ENCODE measurements around the gene NEUROD6.

Gene NEUROD6

DNA sequence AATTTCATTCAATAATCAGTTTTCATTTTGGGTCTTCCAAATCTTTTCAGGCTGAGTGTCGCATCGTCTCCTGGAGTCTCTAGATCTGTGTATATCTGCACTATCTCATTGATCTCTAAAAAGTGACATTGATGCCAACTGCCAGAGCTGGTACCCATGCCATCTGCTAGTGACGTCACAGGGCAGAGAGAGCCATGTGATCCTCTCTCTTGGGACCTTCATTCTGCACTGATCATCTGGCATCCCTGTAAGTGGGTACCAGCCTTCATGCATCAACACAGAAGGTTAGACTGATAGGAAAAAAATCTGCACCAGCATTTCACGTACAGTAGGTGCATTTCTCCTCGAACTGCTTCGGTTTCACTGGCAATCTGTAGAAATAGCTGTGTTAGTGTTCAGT, at the start of gene NEUROD6:
TSS of gene NEUROD6 (minus strand) at position 124 of the 400 bp plus-strand sequence. CDS start 1,458 bp downstream, outside the sequence.
- DNase-seq: no peak

DNA sequence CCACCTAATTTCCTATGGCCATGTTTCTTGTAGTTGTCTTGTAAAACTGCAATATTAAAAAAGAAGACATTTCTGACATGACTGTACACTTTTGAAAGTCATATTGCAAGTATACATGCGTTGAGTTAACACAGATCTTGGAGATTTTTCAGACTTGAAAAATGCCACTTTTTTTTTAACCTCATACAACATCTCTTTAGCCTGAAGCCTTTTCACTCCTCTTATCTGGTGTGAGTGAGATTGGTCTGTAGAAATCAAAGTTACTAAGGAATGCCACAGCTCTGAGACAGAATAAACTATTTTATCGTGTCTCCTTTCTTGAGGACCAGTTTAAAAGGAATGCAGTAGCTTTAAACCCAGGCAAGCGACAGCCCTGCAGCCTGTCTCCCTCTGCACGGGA, 43.9 kb upstream of the NEUROD6 start:
- DNase-seq: no peak

DNA sequence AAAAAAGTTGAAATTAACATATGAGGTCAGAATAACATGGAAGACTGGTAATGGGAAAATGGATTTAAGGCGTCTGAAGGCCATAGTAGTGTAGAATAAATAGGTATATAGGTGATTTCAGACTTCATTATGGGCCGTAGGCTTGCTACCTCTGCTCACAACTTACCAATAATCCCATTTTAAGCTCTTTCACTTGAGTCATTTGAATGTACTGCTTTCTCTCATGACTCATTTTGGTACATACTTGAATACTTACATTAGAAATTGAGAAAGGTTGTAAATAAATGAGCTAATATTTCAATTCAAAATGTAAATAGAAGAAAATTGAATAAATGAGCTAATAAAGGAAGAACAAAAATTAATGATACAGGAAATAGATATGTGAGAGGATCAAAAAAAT, 42.2 kb upstream of the NEUROD6 start:
- no peak for DNase-seq

DNA sequence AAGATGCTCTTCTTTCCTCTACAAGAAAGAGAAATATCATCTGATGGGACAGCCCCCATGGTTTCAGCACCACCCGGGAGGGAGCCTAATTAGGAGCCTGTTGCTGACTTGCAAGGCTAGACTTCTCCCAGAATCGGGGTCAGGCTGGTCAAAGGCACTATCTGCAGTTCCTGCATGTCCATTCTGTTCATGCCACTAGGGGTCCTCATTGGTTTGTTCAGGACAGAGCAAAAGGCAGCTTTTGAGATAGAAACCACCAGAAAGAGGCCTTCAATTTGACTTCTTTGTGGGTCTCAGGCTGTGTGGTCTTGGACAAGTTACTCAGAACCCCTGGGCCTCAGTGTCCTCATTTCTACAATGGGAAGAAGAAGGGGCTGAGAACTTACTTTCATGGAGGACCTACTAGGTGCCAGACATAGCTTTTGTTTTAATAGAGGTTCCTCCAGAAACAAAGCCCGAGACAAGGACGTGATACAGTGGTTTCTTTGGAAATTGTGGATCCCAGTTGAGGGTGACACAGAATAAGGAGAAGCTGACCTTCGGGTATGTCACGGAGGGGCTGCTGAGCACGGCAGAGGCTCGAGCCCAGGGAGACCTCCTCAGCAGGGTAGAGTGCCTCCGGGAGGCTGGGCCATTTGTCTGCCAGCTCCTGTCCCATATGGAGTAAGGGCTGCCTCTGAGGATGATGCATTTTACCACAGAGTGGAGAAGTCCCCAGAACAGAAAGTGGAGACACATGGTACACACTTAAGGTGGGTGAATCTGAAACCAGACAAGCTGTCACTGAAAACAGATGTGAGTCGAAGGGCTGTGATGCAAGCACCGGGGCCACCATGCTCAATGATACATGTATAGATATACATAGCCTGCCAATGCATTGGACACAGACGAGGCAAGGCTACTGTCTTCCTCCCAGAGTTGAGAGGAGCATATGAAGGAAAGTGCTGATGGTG, 33.1 kb upstream of the NEUROD6 start:
- DNase-seq: no peak

DNA sequence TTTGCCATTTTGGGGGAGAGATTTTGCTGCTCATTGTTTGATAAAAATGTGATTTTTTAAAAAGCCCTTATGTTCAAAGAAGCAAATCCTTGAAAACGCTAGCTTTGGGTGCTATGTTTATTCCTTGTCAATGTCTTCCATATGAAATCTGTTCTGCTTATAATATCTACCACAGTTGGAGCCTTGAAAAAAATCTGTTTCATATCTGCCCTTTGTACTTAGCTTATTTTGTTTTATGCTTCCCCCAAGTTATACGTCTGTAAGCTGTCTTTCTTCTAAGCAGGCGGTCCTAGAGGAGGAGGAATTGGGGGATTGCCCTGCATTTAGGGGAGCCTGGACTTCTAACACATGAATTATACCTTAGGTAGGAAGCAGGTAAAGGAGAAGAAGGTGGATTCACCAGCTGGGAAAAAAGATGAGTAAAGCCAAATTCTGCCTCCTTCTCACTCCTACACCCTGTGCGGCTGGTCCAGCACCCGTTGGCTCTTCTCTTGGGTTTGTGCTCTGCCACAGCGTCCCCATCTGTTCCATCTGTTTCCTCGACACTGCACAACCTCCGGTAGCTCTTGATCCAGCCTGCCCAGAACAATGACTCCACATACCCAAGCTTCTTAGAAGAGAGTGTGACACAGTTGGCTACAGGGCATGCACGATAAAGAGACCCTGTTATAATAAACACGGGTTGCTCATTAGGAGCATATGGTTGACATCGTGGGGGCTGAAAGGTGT, 31.9 kb upstream of the NEUROD6 start:
- no peak for DNase-seq

DNA sequence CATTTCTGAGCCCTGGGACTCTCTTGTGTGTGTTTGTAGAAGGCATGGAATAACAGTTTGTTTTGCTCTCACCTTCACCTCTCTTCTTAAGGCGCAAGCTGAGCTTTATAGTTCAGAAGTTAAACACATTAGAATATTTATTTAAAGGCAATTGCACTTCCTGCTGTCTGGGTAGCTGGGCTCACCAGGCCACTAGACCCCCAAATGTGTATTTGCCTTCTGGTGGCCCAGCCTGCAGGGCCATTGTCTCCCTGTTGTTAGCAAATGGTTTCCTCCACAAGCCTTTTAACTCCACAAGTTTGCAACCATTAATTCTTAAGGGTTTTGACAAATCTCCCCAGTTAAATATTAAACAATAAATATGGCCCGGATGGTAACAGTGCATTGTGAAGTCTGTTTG, 31.1 kb upstream of the NEUROD6 start:
- no peak for DNase-seq

DNA sequence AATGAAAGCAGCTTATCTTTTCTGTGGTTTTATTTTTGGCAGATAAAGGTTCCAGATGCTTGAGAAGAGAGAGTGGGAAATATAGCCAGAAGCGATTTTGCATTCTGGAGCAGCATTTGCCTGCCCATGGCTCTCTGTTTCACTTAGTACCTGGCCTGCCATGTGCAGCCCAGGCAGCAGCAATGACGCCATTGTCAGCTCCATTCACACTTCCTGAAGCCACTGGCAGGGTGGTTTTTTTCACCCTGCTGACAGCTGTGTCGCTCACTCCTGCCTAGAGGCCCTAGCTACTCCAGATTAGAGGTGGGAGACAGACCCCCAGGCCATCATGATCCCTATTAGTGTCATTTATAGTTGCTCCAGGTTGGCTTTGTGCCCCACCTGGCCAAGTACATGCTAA, 30.1 kb upstream of the NEUROD6 start:
- DNase-seq: no peak

DNA sequence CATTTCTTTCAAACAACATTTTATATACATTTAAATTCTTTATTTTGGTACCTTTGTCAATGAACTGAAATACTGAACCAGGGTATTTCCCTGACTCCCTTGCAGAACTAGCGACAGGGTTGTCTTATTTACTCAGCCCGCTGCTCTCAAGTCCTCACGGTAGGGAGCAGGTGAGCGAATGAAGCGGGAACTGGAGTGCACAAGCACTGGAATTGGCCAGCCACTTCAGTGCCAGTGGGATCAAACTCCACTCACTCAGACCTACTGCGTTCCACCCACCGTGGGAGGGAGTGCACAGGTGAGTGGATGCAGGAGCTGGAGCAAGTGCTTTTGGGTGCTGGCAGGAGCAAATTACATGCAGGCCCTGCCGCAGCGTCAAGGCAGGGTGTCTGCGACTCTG, 28.1 kb upstream of the NEUROD6 start:
- DNase-seq: no peak

DNA sequence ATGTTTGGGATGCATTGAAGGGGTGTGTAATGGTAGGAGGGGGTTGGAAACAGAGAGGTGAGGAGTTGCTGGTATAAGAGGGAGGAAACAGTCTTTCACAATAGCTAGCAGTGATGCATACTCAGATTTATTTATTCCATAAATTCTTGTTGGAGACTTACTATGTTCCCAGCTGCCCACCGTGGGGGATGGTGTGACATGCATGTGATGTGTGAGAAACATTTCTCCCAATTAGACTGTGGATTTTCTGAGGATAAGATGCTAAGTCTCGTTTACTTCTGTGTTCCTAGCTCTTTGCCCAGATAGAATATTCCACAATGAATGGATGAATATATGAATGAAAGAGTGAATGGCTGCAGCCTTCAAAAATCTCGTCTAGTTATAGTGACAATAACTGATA, 23.0 kb upstream of the NEUROD6 start:
- DNase-seq: no peak

DNA sequence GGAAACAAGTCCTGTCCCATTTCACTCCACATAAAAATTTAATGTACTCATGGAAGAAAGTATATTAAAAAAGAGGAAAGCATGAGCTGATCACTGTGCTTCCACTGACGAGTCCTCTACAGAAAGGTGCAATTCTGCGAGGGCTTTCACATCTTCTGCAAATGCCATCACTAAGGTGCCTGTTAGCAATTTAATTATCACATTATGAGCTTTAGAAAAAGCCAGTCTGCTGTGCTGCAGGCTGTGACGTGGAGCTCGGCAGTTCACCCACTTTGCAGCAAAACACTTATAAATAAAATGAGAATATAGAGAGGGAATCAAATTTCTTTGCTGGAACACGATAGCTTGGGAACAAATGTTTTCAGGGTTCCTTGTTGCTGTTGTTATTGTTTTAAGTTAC, 22.5 kb upstream of the NEUROD6 start:
- no peak for DNase-seq

DNA sequence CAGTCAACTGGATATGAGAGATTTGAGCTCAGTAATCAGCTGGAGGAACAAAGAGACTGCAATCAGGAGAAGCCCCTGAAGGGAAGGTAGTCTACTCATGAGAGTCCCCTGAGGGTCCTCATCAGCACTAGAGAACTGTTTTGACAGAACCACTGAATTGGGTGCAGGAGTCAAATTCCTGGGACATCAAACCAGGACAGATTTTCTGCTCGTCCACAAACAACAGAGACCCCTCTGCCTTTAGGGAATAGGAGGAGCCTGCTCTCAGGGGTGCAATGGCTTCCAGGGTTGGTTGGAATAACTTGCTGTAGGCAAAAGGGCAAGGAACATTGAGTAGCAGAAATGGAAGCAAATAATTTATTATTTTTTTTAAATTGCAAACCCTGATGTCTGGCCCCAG, 21.9 kb upstream of the NEUROD6 start:
- DNase-seq: no peak

DNA sequence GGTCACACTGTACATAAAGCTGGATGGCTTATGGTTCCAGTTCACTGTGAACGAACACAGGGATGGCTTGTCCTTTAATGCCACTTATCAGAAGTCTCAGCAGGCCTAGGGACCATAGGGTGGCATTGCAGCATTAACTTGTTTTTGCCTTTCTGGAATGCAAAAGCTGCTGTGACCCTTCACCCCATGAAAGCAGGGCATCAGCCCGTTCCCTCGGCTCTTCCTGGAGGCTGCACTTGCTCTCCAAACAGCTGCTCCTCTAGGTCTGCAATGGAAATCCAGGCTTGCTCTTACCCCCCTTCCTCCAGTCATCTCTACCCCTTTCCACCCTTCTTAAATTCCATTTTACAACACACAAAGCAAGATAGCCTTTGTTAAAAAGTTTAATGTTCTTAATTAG, 17.9 kb upstream of the NEUROD6 start:
- no peak for DNase-seq

DNA sequence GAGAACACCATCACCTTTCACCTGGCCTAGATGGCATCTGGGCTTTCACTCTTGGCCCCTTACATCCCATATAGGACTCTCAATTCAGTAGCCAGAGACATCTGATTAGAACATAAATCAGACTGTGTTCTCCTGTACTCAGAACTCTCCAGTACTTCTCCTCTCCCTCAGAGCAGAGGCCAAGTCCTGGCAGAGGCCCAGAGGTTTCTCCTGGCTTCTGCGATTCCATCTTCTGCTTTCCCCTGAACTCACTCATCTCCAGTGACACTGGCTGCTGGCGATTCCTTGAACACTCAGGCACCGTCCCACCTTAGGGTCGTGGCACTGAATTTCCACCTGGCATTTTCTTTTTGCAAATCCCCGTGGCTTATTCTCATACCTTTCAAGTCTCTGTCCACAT, 4.9 kb upstream of the NEUROD6 start:
- DNase-seq: no peak

DNA sequence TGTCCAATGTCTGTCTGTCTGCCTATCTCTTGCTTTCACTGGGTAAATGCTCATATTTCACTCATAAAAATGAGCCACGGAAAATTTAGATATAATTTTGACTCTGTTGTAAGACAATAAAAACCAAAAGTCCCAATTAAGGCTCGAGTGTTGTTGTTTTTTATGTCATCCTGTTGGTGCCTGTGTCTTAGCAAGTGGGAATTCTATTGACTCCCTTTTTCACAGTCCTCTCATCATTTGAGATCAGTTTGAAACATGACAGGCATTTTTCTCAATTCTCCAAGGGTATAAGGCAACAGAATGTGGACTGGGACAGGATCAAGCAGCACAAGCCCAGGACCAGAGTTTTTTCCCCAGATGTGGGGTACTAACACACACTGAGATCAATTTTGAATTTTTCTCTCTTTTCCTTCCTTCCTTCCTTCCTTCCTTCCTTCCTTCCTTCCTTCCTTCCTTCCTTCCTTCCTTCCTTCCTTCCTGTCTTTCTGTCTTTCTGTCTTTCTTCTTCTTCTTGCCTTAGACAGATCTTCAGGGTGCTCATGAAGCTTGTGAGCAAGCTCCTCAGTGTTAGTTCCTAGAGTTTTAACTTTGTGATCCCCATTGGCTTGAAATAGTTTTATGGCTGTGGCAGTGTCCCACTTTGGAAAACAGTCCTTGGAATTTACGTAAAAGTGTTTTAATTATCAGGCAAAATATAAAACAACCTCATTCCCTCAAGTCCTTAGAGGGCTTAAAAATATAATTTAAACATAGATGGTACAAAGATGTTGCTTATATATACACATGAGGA, 3.2 kb upstream of the NEUROD6 start:
- no peak for DNase-seq

DNA sequence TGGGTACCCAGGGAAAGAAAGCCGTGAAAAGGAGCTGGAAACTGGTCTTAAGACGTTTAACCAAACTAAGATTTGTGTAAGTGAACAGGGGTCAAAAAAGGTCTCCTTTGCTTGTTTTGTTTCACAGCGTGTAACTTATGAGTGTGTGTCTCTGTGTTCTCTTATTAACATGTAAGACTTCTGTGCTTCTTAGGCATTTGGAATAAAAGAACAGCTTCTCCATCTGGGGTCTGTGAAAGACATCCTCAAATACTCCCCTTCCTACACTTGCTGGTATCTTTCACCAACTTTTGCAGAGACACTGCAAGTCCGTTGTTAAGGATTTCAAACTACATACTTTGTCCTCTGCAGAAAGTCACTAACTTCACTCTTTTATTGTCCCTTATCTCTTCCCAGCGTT, 615 bp upstream of the NEUROD6 start:
- no peak for DNase-seq

DNA sequence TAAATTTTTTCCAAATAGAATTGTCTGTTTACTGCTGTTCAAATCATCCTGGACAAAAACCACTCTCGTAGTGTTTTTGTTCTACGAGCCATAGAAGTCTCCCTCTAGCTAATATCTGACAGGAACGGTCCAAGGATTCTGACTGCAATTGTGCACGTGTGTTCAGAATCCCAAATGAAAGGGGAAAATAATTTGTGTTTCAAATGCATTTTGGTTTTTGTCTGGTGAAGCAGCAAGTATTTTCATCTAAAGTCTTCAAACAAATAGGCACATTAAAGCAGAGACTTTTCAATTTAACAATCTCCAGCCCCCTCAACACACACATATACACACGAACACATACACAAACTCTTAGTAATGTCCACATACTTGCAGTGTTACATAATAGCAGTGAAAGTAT, 475 bp downstream of the NEUROD6 start:
- no peak for DNase-seq

DNA sequence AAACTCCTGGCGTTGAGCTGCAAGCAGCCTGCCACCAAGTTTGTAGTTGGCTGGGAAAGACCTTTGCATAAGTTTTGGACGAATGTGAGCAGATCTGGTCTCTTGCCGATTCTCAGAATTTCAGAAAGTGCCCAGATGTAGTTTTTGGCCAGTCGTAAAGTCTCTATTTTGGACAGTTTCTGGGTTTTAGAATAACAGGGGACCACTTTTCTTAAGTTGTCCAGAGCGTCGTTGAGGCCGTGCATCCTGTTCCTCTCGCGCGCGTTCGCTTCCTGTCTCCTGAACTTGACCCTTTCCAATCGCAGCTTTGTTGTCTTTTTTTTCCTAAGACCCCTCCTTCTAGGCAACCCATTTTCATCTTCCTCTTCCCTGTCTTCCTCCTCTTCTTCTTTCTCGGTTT, 1.8 kb downstream of the NEUROD6 start:
- no peak for DNase-seq

DNA sequence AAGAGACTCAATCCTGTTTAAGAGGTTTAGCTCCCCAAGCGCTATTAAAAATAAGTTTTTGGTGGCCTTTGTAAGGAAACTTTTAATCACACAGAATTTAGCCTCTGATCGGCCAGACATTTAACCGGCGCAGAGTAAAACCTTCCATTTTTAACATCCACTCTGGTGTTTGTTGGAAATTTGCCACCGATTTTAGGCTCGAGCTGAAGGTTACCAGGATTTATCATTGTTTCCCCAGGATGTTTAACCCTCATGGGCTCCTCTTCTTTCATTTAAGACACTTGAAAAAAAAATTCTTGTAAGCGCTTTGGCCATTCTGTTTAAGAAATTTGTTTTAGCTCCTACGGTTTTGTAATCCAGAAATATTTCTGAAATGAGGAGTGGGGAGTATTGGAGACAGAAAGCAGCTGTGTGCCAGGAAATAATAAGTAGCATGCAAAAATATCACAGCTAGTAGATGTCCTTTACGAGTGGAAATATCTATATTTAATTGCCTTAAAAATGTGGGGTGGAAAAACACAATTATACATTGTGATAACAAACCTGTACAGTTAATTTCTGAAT, 3.4 kb downstream of the NEUROD6 start:
- no peak for DNase-seq

DNA sequence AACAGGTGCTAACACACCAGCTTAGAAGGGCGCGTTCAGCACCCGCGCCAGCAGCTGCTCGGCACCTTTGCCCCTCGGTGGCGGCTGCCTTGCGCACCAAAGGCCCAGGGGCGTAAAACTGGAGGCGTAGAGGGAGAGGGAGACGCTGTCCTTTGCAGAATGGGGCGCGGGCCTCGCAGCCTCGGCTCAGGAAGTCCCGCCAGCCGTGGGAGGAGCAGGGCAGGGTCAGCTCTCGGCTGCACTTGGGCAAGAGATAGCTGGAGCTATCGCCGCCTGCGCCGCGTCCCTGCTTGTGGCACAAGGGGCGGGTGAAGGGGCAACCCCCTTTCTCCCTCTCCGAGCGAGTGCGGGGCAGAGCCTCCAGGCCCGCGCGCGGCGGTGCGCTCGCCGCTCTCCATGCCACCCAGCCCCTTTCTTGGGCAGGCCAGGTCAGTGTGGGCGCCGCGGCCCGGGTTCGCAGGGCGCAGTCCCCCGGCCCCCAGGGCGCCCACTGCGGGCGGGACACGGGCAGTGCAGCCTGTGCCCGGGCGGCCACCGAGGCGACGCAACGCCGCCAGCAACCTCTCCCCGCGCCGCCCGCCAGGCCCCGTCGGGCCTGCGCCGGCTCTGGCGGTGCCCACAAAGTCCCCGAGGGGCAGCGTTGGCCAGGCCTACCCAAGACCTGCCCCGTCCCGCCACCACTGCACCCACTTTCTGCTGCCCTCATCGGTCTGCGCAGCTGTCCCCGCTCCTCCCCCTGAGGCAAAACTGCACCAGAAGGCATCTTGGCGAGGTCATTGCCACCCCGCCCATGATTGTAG, 4.1 kb downstream of the NEUROD6 start:
- DNase-seq: no peak

DNA sequence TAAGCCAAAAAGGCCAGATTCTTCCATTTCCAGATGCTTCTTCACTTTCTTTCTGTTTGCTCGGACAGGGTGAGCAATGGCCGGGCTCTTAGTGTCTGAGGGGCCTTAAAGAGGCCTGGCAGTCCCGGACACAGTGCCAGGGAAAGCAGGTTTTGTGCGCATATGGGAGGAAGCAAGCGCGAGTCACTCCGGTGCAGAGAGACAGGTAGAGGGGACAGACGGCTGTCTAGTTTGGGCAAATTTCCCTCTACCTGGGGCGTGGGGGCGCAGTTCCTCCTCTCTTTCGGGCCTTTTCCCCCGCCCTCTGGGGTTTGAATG, 4.7 kb downstream of the NEUROD6 start:
- no peak for DNase-seq

DNA sequence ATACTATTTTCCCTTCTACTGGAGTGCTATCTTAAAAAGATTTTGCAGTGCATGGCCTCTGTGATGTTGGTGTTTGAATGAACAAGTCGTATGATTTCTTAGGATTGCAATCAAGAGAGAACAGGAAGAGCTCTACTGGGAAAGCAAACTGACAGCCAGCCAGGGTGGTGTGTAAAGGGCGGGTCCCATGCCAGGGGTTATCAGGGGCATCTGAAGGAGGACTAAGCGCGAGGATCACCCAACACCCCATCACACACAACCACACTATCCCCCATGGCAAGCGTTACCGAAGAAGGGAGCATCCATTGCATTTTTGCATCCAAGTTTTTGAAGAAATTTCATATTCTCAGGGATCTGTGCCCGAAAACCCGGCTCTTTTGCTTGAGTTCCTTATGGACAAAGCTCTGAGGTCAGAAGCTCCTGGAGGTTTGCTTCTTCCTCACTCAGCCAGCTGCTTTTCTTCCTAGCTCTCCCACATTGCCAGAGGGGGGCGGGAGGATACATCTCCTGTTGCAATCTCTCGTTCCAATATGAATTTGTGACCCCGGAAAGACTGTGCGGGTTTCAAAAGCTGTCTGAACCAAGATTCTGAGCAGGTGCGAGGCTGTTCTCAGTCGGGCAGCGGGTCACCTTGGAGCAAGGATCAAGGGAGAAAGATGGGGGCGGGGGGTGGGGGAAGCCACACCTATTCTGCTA, 5.2 kb downstream of the NEUROD6 start:
- no peak for DNase-seq

DNA sequence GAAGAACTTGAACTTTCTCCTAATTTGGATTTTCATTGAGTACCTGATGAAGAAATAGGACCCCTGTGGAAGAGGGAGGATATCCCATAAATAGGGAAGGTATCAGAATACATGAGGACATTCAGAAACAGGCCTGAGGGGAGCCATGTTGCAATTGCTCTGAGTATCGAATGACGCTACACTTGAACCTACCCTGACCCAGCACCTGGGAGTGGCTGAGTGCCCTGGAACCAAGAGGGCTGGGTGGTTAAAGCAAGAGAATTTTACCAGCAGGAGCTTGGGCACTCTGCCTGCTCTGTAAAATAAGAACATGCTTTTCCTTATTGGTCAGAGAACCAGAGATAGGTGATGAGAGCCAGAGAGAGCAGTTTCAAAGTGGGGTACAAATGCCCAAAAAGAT, 7.2 kb downstream of the NEUROD6 start:
- DNase-seq: no peak
